ENCODE data around the gene EPB41L1. TPM values are rescaled to one million over a fixed set of nuclear protein-coding genes. Genes with fewer than 3 reads are reported as not detected.

The EPB41L1 gene
- total and polyA plus RNA-seq, 5 donors from 2014 or later: 0.54 TPM; not detected in 4

GRCh38 chr20:36119537-36119936 lies 35.0 kb upstream of the EPB41L1 start:
- Mint-ChIP-seq H3K9me3 (no peaks in the 10 kb centered on the region), H3K36me3 (no peaks in the 10 kb centered on the region), H3K27me3 (peaks cover 30% of the 10 kb centered on the region), H3K27ac (no peak overlapping the region), H3K4me1 (no peaks in the 10 kb centered on the region), H3K4me3 (no peak overlapping the region)
- DNase-seq (no peak), ATAC-seq (ENCODE audit: low read depth in 2 of 2) (no peak)
- Histone ChIP-seq H3K4me1 (ENCODE audit: control insufficient read depth, insufficient read depth, low read length, poor library complexity, severe bottlenecking) (no peaks in the 10 kb centered on the region), H3K36me3 (ENCODE audit: control insufficient read depth, insufficient read depth, low read length) (no peaks in the 10 kb centered on the region), H3K27me3 (ENCODE audit: control insufficient read depth, insufficient read depth, low read length) (peaks cover 1% of the 10 kb centered on the region), H3K4me3 (ENCODE audit: low read depth, low read length) (no peak overlapping the region), H3K27ac (ENCODE audit: insufficient read depth, low read length, poor library complexity, severe bottlenecking) (no peak overlapping the region), H3K9me3 (ENCODE audit: control insufficient read depth in 2 of 2, low read length in 2 of 2) (no peaks in the 10 kb centered on the region)

GRCh38 chr20:36120241-36120640 lies 34.3 kb upstream of the EPB41L1 start:
- no peaks in the 10 kb centered on the region for H3K4me1 Mint-ChIP-seq
- H3K4me3 Mint-ChIP-seq: no peak overlapping the region
- H3K4me3 ChIP-seq (ENCODE audit: low read depth, low read length): no peak overlapping the region
- H3K36me3 Mint-ChIP-seq: no peaks in the 10 kb centered on the region
- H3K4me1 ChIP-seq (ENCODE audit: control insufficient read depth, insufficient read depth, low read length, poor library complexity, severe bottlenecking): no peaks in the 10 kb centered on the region
- no peaks in the 10 kb centered on the region for H3K9me3 Mint-ChIP-seq
- H3K9me3 ChIP-seq (ENCODE audit: control insufficient read depth in 2 of 2, low read length in 2 of 2): no peaks in the 10 kb centered on the region
- no peaks in the 10 kb centered on the region for H3K36me3 ChIP-seq (ENCODE audit: control insufficient read depth, insufficient read depth, low read length)
- H3K27ac Mint-ChIP-seq: no peak overlapping the region
- ATAC-seq (ENCODE audit: low read depth in 2 of 2) (no peak), DNase-seq (no peak)
- peaks cover 1% of the 10 kb centered on the region for H3K27me3 ChIP-seq (ENCODE audit: control insufficient read depth, insufficient read depth, low read length)
- peaks cover 30% of the 10 kb centered on the region for H3K27me3 Mint-ChIP-seq
- H3K27ac ChIP-seq (ENCODE audit: insufficient read depth, low read length, poor library complexity, severe bottlenecking): no peak overlapping the region

GRCh38 chr20:36120991-36121390 lies 33.5 kb upstream of the EPB41L1 start:
- Histone ChIP-seq H3K4me3 (ENCODE audit: low read depth, low read length) (no peak overlapping the region), H3K9me3 (ENCODE audit: control insufficient read depth in 2 of 2, low read length in 2 of 2) (no peaks in the 10 kb centered on the region), H3K27me3 (ENCODE audit: control insufficient read depth, insufficient read depth, low read length) (peaks cover 1% of the 10 kb centered on the region), H3K36me3 (ENCODE audit: control insufficient read depth, insufficient read depth, low read length) (no peaks in the 10 kb centered on the region), H3K27ac (ENCODE audit: insufficient read depth, low read length, poor library complexity, severe bottlenecking) (no peak overlapping the region), H3K4me1 (ENCODE audit: control insufficient read depth, insufficient read depth, low read length, poor library complexity, severe bottlenecking) (no peaks in the 10 kb centered on the region)
- Mint-ChIP-seq H3K9me3 (no peaks in the 10 kb centered on the region), H3K4me3 (no peak overlapping the region), H3K27me3 (peaks cover 30% of the 10 kb centered on the region), H3K4me1 (peaks cover 0 to 2% (median 0%) of the 10 kb centered on the region in 4 donors), H3K27ac (no peak overlapping the region), H3K36me3 (no peaks in the 10 kb centered on the region)
- DNase-seq (no peak), ATAC-seq (ENCODE audit: low read depth in 2 of 2) (no peak)

GRCh38 chr20:36121981-36122930 lies 32.3 kb upstream of the EPB41L1 start:
- H3K4me3 ChIP-seq (ENCODE audit: low read depth, low read length): no peak overlapping the region
- no peak overlapping the region for H3K27ac ChIP-seq (ENCODE audit: insufficient read depth, low read length, poor library complexity, severe bottlenecking)
- H3K9me3 ChIP-seq (ENCODE audit: control insufficient read depth in 2 of 2, low read length in 2 of 2): no peaks in the 10 kb centered on the region
- H3K4me1 ChIP-seq (ENCODE audit: control insufficient read depth, insufficient read depth, low read length, poor library complexity, severe bottlenecking): no peaks in the 10 kb centered on the region
- peaks cover 25% of the 10 kb centered on the region for H3K27me3 Mint-ChIP-seq
- peaks cover 1% of the 10 kb centered on the region for H3K27me3 ChIP-seq (ENCODE audit: control insufficient read depth, insufficient read depth, low read length)
- no peak overlapping the region for H3K27ac Mint-ChIP-seq
- no peak for ATAC-seq (ENCODE audit: low read depth in 2 of 2)
- no peak for DNase-seq
- H3K4me3 Mint-ChIP-seq: no peak overlapping the region
- H3K36me3 ChIP-seq (ENCODE audit: control insufficient read depth, insufficient read depth, low read length): no peaks in the 10 kb centered on the region
- no peaks in the 10 kb centered on the region for H3K36me3 Mint-ChIP-seq
- H3K4me1 Mint-ChIP-seq: peaks cover 0 to 2% (median 0%) of the 10 kb centered on the region in 4 donors
- H3K9me3 Mint-ChIP-seq: no peaks in the 10 kb centered on the region

- no peak overlapping the region for H3K27ac Mint-ChIP-seq
- no peak overlapping the region for H3K4me3 ChIP-seq (ENCODE audit: low read depth, low read length)
- H3K9me3 ChIP-seq (ENCODE audit: control insufficient read depth in 2 of 2, low read length in 2 of 2): no peaks in the 10 kb centered on the region
- peaks cover 1% of the 10 kb centered on the region for H3K27me3 ChIP-seq (ENCODE audit: control insufficient read depth, insufficient read depth, low read length)
- DNase-seq: no peak
- H3K36me3 Mint-ChIP-seq: no peaks in the 10 kb centered on the region
- H3K4me1 Mint-ChIP-seq: peaks cover 0 to 2% (median 0%) of the 10 kb centered on the region in 4 donors
- no peak overlapping the region for H3K4me3 Mint-ChIP-seq
- no peaks in the 10 kb centered on the region for H3K9me3 Mint-ChIP-seq
- H3K4me1 ChIP-seq (ENCODE audit: control insufficient read depth, insufficient read depth, low read length, poor library complexity, severe bottlenecking): no peaks in the 10 kb centered on the region
- H3K27me3 Mint-ChIP-seq: peaks cover 23% of the 10 kb centered on the region
- no peaks in the 10 kb centered on the region for H3K36me3 ChIP-seq (ENCODE audit: control insufficient read depth, insufficient read depth, low read length)
- ATAC-seq (ENCODE audit: low read depth in 2 of 2): no peak
- no peak overlapping the region for H3K27ac ChIP-seq (ENCODE audit: insufficient read depth, low read length, poor library complexity, severe bottlenecking)
These were observed 31.6 kb upstream of the EPB41L1 start for GRCh38 chr20:36122931-36123288.

- Histone ChIP-seq H3K27ac (ENCODE audit: insufficient read depth, low read length, poor library complexity, severe bottlenecking) (no peak overlapping the region), H3K27me3 (ENCODE audit: control insufficient read depth, insufficient read depth, low read length) (no peaks in the 10 kb centered on the region), H3K9me3 (ENCODE audit: control insufficient read depth in 2 of 2, low read length in 2 of 2) (no peaks in the 10 kb centered on the region), H3K4me1 (ENCODE audit: control insufficient read depth, insufficient read depth, low read length, poor library complexity, severe bottlenecking) (no peaks in the 10 kb centered on the region), H3K4me3 (ENCODE audit: low read depth, low read length) (no peak overlapping the region), H3K36me3 (ENCODE audit: control insufficient read depth, insufficient read depth, low read length) (no peaks in the 10 kb centered on the region)
- Mint-ChIP-seq H3K4me3 (no peak overlapping the region), H3K4me1 (peaks cover 0 to 2% (median 0%) of the 10 kb centered on the region in 4 donors), H3K27ac (no peak overlapping the region), H3K9me3 (no peaks in the 10 kb centered on the region), H3K27me3 (peaks cover 21% of the 10 kb centered on the region), H3K36me3 (no peaks in the 10 kb centered on the region)
- DNase-seq: no peak
- ATAC-seq (ENCODE audit: low read depth in 2 of 2): no peak
These were observed 29.4 kb upstream of the EPB41L1 start for GRCh38 chr20:36125097-36125496.

GRCh38 chr20:36126836-36127527 lies 27.6 kb upstream of the EPB41L1 start:
- Histone ChIP-seq H3K27ac (ENCODE audit: insufficient read depth, low read length, poor library complexity, severe bottlenecking) (no peak overlapping the region), H3K4me3 (ENCODE audit: low read depth, low read length) (no peak overlapping the region), H3K9me3 (ENCODE audit: control insufficient read depth in 2 of 2, low read length in 2 of 2) (no peaks in the 10 kb centered on the region), H3K27me3 (ENCODE audit: control insufficient read depth, insufficient read depth, low read length) (no peaks in the 10 kb centered on the region), H3K36me3 (ENCODE audit: control insufficient read depth, insufficient read depth, low read length) (no peaks in the 10 kb centered on the region), H3K4me1 (ENCODE audit: control insufficient read depth, insufficient read depth, low read length, poor library complexity, severe bottlenecking) (no peaks in the 10 kb centered on the region)
- no peak overlapping the region for H3K27ac Mint-ChIP-seq
- ATAC-seq (ENCODE audit: low read depth in 2 of 2): no peak
- H3K9me3 Mint-ChIP-seq: peaks cover 0 to 2% (median 0%) of the 10 kb centered on the region in 7 donors
- no peak for DNase-seq
- peaks cover 0 to 2% (median 0%) of the 10 kb centered on the region in 4 donors for H3K4me1 Mint-ChIP-seq
- H3K36me3 Mint-ChIP-seq: no peaks in the 10 kb centered on the region
- H3K4me3 Mint-ChIP-seq: no peak overlapping the region
- H3K27me3 Mint-ChIP-seq: peaks cover 5% of the 10 kb centered on the region

Data from CD4-positive, CD25-positive, alpha-beta regulatory T cell (primary cell).